ENCODE measurements around the gene POLR1A.

POLR1A gene

DNA sequence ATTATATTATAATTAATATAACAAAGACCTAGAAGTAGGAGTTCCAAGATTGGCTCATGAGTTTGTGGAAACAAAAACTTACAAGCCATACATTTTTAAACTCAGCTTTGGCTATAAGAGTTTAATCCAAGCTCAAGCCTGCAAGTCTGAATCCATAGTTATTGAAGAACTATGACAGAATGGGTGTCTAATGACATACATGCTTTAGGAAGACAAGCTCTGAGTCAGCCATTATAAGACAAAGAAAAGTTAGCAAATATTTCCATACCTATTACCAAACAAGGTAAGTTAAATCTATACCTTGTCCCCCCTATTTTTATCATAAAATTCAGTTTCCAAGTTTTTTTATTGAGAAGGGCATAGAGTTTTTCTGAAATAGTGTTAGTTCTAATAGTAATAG is 95.6 kb downstream of the POLR1A start:
- H3K4me3 ChIP-seq (ENCODE audit: low read depth, low read length), result no peak overlapping the region
- TF ChIP-seq, protein P1, sequence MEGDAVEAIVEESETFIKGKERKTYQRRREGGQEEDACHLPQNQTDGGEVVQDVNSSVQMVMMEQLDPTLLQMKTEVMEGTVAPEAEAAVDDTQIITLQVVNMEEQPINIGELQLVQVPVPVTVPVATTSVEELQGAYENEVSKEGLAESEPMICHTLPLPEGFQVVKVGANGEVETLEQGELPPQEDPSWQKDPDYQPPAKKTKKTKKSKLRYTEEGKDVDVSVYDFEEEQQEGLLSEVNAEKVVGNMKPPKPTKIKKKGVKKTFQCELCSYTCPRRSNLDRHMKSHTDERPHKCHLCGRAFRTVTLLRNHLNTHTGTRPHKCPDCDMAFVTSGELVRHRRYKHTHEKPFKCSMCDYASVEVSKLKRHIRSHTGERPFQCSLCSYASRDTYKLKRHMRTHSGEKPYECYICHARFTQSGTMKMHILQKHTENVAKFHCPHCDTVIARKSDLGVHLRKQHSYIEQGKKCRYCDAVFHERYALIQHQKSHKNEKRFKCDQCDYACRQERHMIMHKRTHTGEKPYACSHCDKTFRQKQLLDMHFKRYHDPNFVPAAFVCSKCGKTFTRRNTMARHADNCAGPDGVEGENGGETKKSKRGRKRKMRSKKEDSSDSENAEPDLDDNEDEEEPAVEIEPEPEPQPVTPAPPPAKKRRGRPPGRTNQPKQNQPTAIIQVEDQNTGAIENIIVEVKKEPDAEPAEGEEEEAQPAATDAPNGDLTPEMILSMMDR (IDR thresholded peaks at IDR 0.05; ENCODE audit: low read depth, low read length), result no peak
- TF ChIP-seq POLR2A (IDR thresholded peaks at IDR 0.05; ENCODE audit: extremely low read depth, insufficient read length), result no peak
- TF ChIP-seq, protein P2, sequence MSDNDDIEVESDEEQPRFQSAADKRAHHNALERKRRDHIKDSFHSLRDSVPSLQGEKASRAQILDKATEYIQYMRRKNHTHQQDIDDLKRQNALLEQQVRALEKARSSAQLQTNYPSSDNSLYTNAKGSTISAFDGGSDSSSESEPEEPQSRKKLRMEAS (IDR thresholded peaks at IDR 0.05; ENCODE audit: low read depth, low read length), result no peak
- TF ChIP-seq MYC (IDR thresholded peaks at IDR 0.05; ENCODE audit: low read depth, low read length), result no peak
- no peak for DNase-seq (ENCODE audit: low read depth)

DNA sequence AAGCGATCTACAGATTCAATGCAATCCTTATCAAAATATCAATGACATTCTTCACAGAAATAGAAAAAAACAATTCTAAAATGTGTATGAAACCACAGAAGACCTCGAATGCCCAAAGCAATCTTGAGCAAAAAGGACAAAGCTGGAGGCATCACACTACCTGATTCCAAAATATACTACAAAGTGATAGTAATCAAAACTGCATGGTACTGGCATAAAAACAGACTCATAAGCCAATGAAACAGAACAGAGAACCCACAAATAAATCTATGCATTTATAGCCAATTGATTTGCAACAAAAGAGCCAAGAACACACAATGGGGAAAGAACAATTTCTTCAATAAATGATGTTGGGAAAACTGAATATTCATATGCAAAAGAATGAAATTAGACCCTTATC is 99.2 kb downstream of the POLR1A start:
- no peak overlapping the region for H3K4me3 ChIP-seq (ENCODE audit: low read depth, low read length)
- DNase-seq (ENCODE audit: low read depth), result no peak
- TF ChIP-seq, protein P1 (IDR thresholded peaks at IDR 0.05; ENCODE audit: low read depth, low read length), result no peak
- TF ChIP-seq MYC (IDR thresholded peaks at IDR 0.05; ENCODE audit: low read depth, low read length) (no peak), POLR2A (IDR thresholded peaks at IDR 0.05; ENCODE audit: extremely low read depth, insufficient read length) (no peak)
- TF ChIP-seq, protein P2 (IDR thresholded peaks at IDR 0.05; ENCODE audit: low read depth, low read length), result no peak

DNA sequence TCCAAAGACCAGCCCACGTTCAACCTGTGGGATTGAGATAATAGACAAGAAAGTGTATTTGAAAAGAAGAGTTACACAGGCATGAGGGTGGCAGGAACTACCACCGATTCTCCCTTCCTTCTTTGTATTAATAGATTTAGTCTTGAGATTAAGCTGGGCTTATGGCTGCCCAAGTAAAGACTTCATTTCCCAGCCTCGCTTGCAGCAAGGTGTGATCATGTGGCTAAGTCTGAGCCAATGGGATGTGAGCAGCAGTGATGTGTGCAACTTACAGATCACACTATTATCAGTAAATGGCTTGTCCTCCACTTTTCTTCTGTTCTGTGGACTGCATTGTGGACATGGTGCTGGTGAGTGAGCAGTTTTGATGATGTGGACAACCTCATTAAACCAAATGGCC is 101.7 kb downstream of the POLR1A start:
- TF ChIP-seq, protein P1 (IDR thresholded peaks at IDR 0.05; ENCODE audit: low read depth, low read length), result no peak
- no peak for TF ChIP-seq MYC (IDR thresholded peaks at IDR 0.05; ENCODE audit: low read depth, low read length)
- TF ChIP-seq POLR2A (IDR thresholded peaks at IDR 0.05; ENCODE audit: extremely low read depth, insufficient read length), result no peak
- H3K4me3 ChIP-seq (ENCODE audit: low read depth, low read length), result no peak overlapping the region
- DNase-seq (ENCODE audit: low read depth), result no peak

DNA sequence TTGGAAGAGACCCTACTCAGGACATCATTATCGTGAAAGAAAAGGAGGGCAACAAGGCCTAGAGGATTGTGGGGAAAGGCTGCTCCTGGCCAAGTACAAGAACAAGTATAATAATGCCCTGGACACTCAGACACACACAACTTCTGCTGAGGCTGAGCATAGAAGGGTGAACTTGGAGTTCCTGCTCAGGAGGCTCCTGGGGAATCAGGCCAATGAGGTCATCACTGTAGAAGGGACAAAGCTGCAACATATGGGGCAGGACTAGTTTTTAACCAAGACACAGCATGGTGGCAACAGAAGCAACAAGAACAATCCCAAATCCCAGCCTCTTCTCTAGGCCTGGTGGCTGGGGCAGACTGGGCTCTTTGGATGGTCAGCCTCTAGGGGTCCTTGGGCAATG is 102.6 kb downstream of the POLR1A start:
- no peak overlapping the region for H3K4me3 ChIP-seq (ENCODE audit: low read depth, low read length)
- DNase-seq (ENCODE audit: low read depth), result no peak
- TF ChIP-seq POLR2A (IDR thresholded peaks at IDR 0.05; ENCODE audit: extremely low read depth, insufficient read length) (no peak), MYC (IDR thresholded peaks at IDR 0.05; ENCODE audit: low read depth, low read length) (no peak)
- TF ChIP-seq, protein P1 (IDR thresholded peaks at IDR 0.05; ENCODE audit: low read depth, low read length), result no peak
- TF ChIP-seq, protein P2 (IDR thresholded peaks at IDR 0.05; ENCODE audit: low read depth, low read length), result no peak

DNA sequence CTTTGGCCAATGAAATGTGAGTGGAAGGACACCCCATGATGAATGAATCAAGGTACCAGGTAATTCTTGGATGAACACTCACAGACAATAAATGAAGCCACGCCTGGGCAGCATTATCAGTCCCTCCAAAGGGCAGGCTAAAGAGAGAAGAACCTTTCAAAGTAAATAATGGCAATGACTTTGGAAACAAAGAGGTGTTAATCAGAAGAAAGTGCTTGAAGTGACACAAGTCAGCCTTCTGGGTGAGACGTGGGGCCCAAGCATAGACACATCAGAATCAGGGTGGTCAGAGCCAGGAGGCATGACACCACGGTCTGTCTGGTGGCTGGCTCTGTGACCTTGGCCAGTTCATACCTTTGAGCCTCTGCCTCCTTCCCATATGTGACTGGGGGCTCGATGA is 103.3 kb downstream of the POLR1A start:
- TF ChIP-seq POLR2A (IDR thresholded peaks at IDR 0.05; ENCODE audit: extremely low read depth, insufficient read length), result no peak
- TF ChIP-seq, protein P2 (IDR thresholded peaks at IDR 0.05; ENCODE audit: low read depth, low read length), result no peak
- no peak for TF ChIP-seq MYC (IDR thresholded peaks at IDR 0.05; ENCODE audit: low read depth, low read length)
- TF ChIP-seq, protein P1 (IDR thresholded peaks at IDR 0.05; ENCODE audit: low read depth, low read length), result no peak
- DNase-seq (ENCODE audit: low read depth), result no peak
- H3K4me3 ChIP-seq (ENCODE audit: low read depth, low read length), result no peak overlapping the region

DNA sequence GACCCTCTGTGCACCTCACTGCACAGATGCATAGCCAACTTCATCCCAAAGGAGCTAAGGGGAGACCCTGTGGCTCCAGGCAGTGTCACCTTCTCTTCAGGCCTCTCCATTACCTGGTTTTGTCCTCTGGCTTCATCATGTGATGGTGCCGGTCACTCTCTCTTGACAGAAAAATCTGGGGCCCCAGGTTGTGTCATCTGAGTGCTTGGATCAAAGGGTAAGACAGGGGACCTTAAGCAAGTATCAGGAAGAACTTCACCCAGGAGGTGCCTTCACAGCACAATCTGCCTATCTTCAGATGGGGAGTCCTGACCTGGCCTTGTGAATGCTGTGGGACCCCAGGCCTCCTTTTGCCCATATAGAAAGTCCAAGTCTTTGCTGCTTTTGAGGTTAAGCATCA is 104.4 kb downstream of the POLR1A start:
- TF ChIP-seq, protein P2 (IDR thresholded peaks at IDR 0.05; ENCODE audit: low read depth, low read length), result no peak
- TF ChIP-seq MYC (IDR thresholded peaks at IDR 0.05; ENCODE audit: low read depth, low read length) (no peak), POLR2A (IDR thresholded peaks at IDR 0.05; ENCODE audit: extremely low read depth, insufficient read length) (no peak)
- TF ChIP-seq, protein P1 (IDR thresholded peaks at IDR 0.05; ENCODE audit: low read depth, low read length), result no peak
- no peak overlapping the region for H3K4me3 ChIP-seq (ENCODE audit: low read depth, low read length)
- no peak for DNase-seq (ENCODE audit: low read depth)

Data from NB4 (cell line).